GM18526 (cell line): ENCODE results near the gene UGGT2.

Experiments used
- POLR2A ChIP-seq: IDR thresholded peaks from 3 replicates; pipeline ENCODE4 v1.6.1; 2011; ENCODE audit not compliant: insufficient read length; ENCODE audit errors: extremely low read depth

UGGT2 gene

DNA sequence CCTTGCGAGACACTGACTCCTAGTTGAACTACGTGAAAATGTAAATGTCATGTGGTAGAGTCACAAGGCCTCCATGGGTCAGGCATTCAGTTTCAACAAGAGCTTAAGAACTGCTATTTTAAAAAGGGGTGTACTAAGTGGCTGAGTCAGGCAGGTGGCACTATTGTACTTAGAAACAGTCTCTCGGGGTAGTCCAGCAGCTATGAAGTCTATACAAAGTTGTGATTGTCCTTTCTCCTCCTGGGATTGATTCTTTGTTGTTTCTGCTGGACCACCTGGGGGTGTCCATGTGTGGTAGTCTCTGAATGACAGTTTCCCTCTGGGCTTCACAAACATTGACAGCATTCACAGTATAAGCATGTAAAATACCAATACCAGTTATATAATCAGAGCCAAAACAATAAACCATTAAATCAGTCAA lies 33.0 kb downstream of the UGGT2 start:
- TF ChIP-seq POLR2A = no peak

GRCh38 chr13:96018135-96018534 lies 35.1 kb downstream of the UGGT2 start:
- TF ChIP-seq POLR2A = no peak

DNA sequence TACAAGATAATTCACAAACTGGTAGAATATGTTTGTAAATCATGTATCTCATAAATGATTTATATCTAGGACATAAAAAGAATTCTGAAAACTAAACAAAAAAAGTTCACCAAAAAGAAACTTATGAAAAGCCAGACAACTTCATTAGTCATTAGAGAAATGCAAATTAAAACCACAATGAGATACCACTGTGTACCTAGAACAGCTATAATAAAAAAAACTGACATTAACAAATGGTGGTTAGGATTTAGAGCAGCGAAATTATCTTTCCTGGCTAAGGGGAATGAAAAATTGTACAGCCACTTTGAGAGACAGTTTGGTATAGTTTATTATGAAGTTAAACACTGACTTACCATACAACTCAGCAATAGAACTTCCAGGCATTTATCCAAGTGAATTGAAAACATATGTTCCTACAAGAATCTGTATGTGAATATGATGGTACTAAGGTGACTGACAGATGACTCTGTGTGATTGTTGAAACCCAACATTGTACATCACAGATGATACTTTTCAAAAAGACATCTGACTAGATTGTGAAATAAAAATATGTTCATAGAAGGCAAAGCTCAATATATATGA lies 41.8 kb downstream of the UGGT2 start:
- TF ChIP-seq POLR2A = no peak

GRCh38 chr13:96003304-96003703 lies 49.9 kb downstream of the UGGT2 start:
- no peak for TF ChIP-seq POLR2A

GRCh38 chr13:96002322-96003131 lies 50.7 kb downstream of the UGGT2 start:
- no peak for TF ChIP-seq POLR2A

DNA sequence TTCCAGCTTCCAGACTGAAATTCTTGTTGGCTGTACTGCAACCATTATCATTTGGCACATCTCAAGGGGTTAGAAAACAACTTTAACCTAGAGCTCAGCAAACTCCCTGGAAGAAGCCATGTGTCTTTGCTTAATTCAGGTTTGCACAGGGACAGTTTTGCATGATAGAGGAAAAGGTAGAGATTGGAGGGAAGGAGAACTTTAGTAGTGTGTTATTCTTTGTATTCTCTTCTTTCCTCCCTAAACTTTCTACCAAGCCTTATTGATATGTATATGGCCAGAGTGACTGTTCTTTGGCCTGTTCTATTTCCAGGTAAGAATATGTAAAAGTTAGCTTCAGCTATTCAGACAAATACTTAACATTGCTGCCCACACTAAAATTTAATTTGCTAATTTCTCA lies 53.1 kb downstream of the UGGT2 start:
- TF ChIP-seq POLR2A = no peak

GRCh38 chr13:95987841-95988240 lies 65.4 kb downstream of the UGGT2 start:
- TF ChIP-seq POLR2A = no peak

GRCh38 chr13:95982144-95982543 lies 71.1 kb downstream of the UGGT2 start:
- no peak for TF ChIP-seq POLR2A

GRCh38 chr13:95970878-95971277 lies 82.3 kb downstream of the UGGT2 start:
- no peak for TF ChIP-seq POLR2A

DNA sequence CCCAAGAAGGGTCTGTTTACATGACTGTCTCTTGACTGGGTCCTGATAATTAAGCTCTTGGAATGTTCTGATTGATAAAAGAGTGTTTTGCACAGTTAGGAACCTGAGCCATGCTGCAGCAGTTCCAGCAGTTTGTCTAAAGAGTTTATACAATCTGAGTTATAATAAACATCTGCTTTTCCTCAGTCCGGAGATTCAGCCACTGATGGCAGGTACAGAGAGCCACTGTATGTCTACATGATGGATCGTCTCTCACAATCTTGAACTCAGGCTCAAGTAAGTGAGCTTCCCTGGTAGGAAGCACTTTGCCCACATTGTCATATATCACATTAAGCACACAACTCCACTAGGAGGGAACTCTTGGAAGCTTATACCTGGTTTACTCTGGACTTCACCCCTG lies 84.3 kb downstream of the UGGT2 start:
- no peak for TF ChIP-seq POLR2A

GRCh38 chr13:95957331-95957730 lies 95.9 kb downstream of the UGGT2 start:
- no peak for TF ChIP-seq POLR2A

DNA sequence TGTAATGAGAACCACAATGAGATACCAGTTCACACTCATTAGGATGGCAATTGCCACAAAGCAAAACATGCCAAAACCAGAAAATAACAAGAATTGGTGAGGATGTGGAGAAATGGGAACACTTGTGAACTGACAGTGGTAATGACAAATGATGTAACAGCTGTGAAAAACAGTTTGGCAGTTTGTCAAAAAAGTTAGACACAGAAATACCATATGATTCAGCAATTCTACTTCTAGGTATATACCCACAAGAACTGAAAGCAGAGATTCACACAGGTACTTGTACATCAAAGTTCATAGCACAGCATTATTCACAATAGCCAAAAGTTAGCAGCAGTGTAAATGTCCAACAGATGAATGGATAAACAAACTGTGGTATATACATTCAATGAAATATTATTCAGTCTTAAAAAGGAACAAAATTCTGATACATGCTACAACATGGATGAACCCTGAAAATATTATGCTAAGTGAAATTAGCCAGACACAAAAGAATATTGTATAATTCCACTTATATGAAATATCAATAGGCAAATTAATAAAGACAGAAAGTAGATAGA lies 96.5 kb downstream of the UGGT2 start:
- no peak for TF ChIP-seq POLR2A

DNA sequence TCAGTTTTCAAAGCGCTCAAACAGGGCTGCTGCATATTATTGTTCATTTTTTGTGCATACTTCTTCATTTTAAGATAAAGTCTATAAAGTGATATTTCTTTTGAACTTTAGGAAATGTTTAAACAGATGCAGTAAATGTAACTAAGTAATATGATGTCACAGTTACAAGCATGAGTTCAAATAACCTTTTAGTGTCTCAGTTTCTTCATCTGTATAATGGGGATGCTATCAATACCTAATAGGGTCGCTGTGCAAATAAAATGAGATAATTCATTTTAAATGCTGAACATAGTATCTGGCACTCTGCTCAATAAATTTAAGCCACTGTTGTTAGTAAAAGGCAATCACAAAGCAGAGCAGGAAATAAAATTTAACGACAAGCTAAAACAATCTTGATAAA lies 97.5 kb downstream of the UGGT2 start:
- TF ChIP-seq POLR2A = no peak

DNA sequence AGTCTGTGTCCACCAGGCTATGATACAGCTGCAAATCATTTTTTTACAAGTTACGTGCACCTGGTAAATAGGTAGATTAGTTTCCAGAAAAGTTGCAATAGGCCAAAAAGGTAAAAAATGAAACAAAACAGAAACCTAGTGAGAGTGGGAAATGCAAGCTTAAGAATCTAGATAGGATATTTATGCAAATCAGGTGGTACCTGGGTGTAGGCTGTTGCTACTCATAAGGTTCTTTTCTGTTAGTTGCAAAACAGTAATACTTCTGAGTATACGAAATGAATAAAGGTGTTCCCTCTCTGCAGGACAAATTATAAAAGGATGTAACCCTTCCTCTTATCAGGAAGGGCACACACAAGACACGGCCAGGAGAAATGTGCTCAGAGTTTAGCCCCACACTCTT lies 97.9 kb downstream of the UGGT2 start:
- TF ChIP-seq POLR2A = no peak

DNA sequence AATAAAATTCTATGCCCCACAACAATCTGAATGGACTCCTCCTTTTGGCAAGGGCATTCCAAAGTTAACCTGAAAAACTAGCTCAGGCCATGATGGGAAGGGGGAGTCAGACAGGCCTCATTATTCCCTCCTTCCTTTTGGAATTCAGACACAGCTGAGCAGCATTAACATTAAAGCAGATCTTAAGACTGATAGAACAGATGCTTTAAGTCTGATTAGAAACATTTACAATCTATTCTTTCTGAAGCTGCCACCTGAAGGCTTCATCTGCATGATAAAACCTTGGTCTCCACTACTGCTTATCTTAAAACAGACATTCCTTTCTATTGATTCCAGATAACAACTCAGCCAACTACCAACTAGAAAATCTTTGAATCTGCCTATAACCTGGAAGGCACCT lies 98.9 kb downstream of the UGGT2 start:
- TF ChIP-seq POLR2A = no peak

GRCh38 chr13:95950103-95950502 lies 103.1 kb downstream of the UGGT2 start:
- no peak for TF ChIP-seq POLR2A
